Loucy (cell line): ENCODE measurements around the gene KIDINS220.

Experiments used
- CTCF ChIP-seq: fragments of 200-600 bp; sonication (generic); conservative IDR thresholded peaks from 2 replicates; pipeline ENCODE4 v1.5.1; 2014; ENCODE audit warnings: mild to moderate bottlenecking, antibody characterized with exemption, low read length
- EZH2phosphoT487 ChIP-seq: fragments of 200-600 bp; IDR thresholded peaks from 2 replicates; pipeline ENCODE4 v1.6.1; 2018; ENCODE audit warnings: antibody characterized with exemption, mild to moderate bottlenecking, moderate library complexity, borderline replicate concordance

- TF ChIP-seq CTCF, result no peak
- TF ChIP-seq EZH2phosphoT487, result no peak
These were observed 26.0 kb upstream of the KIDINS220 start for GRCh38 chr2:8863331-8863953.
